ENCODE data around the gene SLFN5. TPM values are rescaled to one million over a fixed set of nuclear protein-coding genes. Genes with fewer than 3 reads are reported as not detected.

The SLFN5 gene
- total RNA-seq, 1 experiment from 2014 or later, result 17.3 TPM

- Histone ChIP-seq H2AFZ (no peak overlapping the region), H3K79me2 (ENCODE audit: low read depth) (peaks cover 17% of the 10 kb centered on the region; the same call in 1 of the 2 replicates), H3K4me2 (peak overlapping the region; percentile 83), H4K20me1 (ENCODE audit: insufficient read depth) (no peaks in the 10 kb centered on the region), H3K9me2 (ENCODE audit: insufficient read depth) (no peaks in the 10 kb centered on the region), H3K36me3 (ENCODE audit: low read depth) (no peaks in the 10 kb centered on the region), H3K27me3 (ENCODE audit: insufficient read depth, low read depth) (no peaks in the 10 kb centered on the region), H3K4me3 (peak overlapping the region; percentile 86), H3K4me1 (replicated peaks; ENCODE audit: insufficient read depth) (peaks cover 29% of the 10 kb centered on the region), H3F3A (ENCODE audit: insufficient read depth, low read depth) (peaks cover 23% of the 10 kb centered on the region), H3K9me3 (ENCODE audit: insufficient read depth, low read depth) (no peaks in the 10 kb centered on the region), H3K27ac (peak overlapping the region; percentile 99)
- POLR2A ChIA-PET (ENCODE audit: unreplicated experiment), result interaction anchor here (0.7 to 0.9 kb wide), 3 partner anchors 12 to 219 kb away, joined by 4 to 5 read pairs (median 4); no protein-coding TSS in a partner anchor
- intact Hi-C loops (cut with micrococcal nuclease; ENCODE audit: unreplicated experiment), result loop anchor here (1.0 to 5.0 kb wide), 5 partner anchors 13 to 203 kb away; partner anchors contain the start of genes NLE1, SLFN12 and SLFN13
- BruUV-seq (replicated peaks), result TSS peak; percentile 36
- CTCF ChIA-PET, result no interaction called here
- DNase-seq, result peak; percentile 41 to 71
- no peak for TF ChIP-seq CTCF (conservative IDR thresholded peaks at IDR 0.05)
- TF ChIP-seq EZH2 (IDR thresholded peaks at IDR 0.05; ENCODE audit: low read depth), result no peak
Observed at GRCh38 chr17:35244341-35245195, 1.7 kb downstream of the SLFN5 start.

- intact Hi-C loops (cut with micrococcal nuclease; ENCODE audit: unreplicated experiment), result loop anchor here (2.0 kb wide), 1 partner anchor 188 kb away; the partner anchor contains the start of gene SLFN12
Observed at GRCh38 chr17:35245196-35245486, 2.3 kb downstream of the SLFN5 start.

GRCh38 chr17:35252651-35253050, 9.8 kb downstream of the SLFN5 start:
- H2AFZ ChIP-seq, result no peak overlapping the region
- no peak for DNase-seq
- peaks cover 5% of the 10 kb centered on the region; the same call in 1 of the 2 replicates for H4K20me1 ChIP-seq (ENCODE audit: insufficient read depth)
- CTCF ChIA-PET, result no interaction called here
- H3K4me2 ChIP-seq, result no peak overlapping the region
- no peaks in the 10 kb centered on the region for H3K27me3 ChIP-seq (ENCODE audit: insufficient read depth, low read depth)
- H3F3A ChIP-seq (ENCODE audit: insufficient read depth, low read depth), result peaks cover 35% of the 10 kb centered on the region
- peaks cover 38% of the 10 kb centered on the region for H3K4me1 ChIP-seq (replicated peaks; ENCODE audit: insufficient read depth)
- H3K79me2 ChIP-seq (ENCODE audit: low read depth), result no peaks in the 10 kb centered on the region
- no peak for TF ChIP-seq EZH2 (IDR thresholded peaks at IDR 0.05; ENCODE audit: low read depth)
- TF ChIP-seq CTCF (conservative IDR thresholded peaks at IDR 0.05), result no peak
- no TSS peak for BruUV-seq (replicated peaks)
- no peaks in the 10 kb centered on the region for H3K9me3 ChIP-seq (ENCODE audit: insufficient read depth, low read depth)
- no peak overlapping the region for H3K4me3 ChIP-seq
- no peaks in the 10 kb centered on the region for H3K9me2 ChIP-seq (ENCODE audit: insufficient read depth)
- POLR2A ChIA-PET (ENCODE audit: unreplicated experiment), result no interaction called here
- H3K36me3 ChIP-seq (ENCODE audit: low read depth), result no peaks in the 10 kb centered on the region
- no peak overlapping the region for H3K27ac ChIP-seq
- intact Hi-C loops (cut with micrococcal nuclease; ENCODE audit: unreplicated experiment), result no loop called here

More at GRCh38 chr17:35245196-35245486, 2.3 kb downstream of the SLFN5 start:
- DNase-seq, result peak; percentile 24 to 86
- H3K27ac ChIP-seq, result peak overlapping the region; percentile 99
- peak overlapping the region; percentile 86 for H3K4me3 ChIP-seq
- peaks cover 17% of the 10 kb centered on the region; the same call in 1 of the 2 replicates for H3K79me2 ChIP-seq (ENCODE audit: low read depth)
- peak overlapping the region; percentile 83 for H3K4me2 ChIP-seq
- POLR2A ChIA-PET (ENCODE audit: unreplicated experiment), result interaction anchor here (0.9 kb wide), 1 partner anchor 220 kb away, joined by 4 read pairs; no protein-coding TSS in a partner anchor
- no peaks in the 10 kb centered on the region for H3K36me3 ChIP-seq (ENCODE audit: low read depth)
- CTCF ChIA-PET, result no interaction called here
- H3K9me3 ChIP-seq (ENCODE audit: insufficient read depth, low read depth), result no peaks in the 10 kb centered on the region
- peaks cover 29% of the 10 kb centered on the region for H3K4me1 ChIP-seq (replicated peaks; ENCODE audit: insufficient read depth)
- H3F3A ChIP-seq (ENCODE audit: insufficient read depth, low read depth), result peaks cover 23% of the 10 kb centered on the region
- H4K20me1 ChIP-seq (ENCODE audit: insufficient read depth), result no peaks in the 10 kb centered on the region
- TF ChIP-seq EZH2 (IDR thresholded peaks at IDR 0.05; ENCODE audit: low read depth) (no peak), CTCF (conservative IDR thresholded peaks at IDR 0.05) (no peak)
- H3K27me3 ChIP-seq (ENCODE audit: insufficient read depth, low read depth), result no peaks in the 10 kb centered on the region
- H3K9me2 ChIP-seq (ENCODE audit: insufficient read depth), result no peaks in the 10 kb centered on the region
- no peak overlapping the region for H2AFZ ChIP-seq
- no TSS peak for BruUV-seq (replicated peaks)
